RPMI7951 (cell line): Measurements from ENCODE around the gene SDK1. TPM values are rescaled to one million over a fixed set of nuclear protein-coding genes. Genes with fewer than 3 reads are reported as not detected.

Experiments
- DNase-seq: peaks from one replicate; pipeline ENCODE4 v3.0.0-alpha.2; 2012; ENCODE audit warnings: low read depth
- total RNA-seq: library from RNA; depleted of rRNA; stranded (reverse); fragments of >200 nt; shearing (Covaris generic); gene quantifications from 2 replicates; pipeline ENCODE4 v1.2.3, GENCODE V29; 2014; rRNA removed

Gene SDK1
- total RNA-seq = 0.68 and 3.1 TPM in 2 replicates

GRCh38 chr7:3300651-3301448 is at the start of gene SDK1:
SDK1 (plus strand) TSS chr7:3301252; CDS start chr7:3301587, 335 bp downstream.
- DNase-seq = peak; percentile 94

DNA sequence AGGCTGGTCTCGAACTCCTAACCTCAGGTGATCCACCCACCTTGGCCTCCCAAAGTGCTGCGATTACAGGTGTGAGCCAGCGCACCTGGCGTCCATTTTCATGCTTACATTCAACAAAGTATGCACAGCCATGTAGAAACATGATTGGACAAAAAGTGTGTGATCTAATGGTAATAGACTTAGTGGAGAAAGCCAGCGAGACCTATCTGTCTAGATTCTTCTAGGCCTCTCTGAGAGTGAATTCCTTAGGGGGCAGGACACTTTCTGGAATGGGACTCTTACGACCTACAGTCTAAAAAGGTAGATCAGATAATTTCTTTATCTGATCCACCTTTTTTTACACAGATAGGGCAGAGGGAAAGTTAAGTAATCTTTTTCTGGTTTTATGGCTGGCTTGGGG is 46.3 kb upstream of the SDK1 start:
- DNase-seq = no peak

DNA sequence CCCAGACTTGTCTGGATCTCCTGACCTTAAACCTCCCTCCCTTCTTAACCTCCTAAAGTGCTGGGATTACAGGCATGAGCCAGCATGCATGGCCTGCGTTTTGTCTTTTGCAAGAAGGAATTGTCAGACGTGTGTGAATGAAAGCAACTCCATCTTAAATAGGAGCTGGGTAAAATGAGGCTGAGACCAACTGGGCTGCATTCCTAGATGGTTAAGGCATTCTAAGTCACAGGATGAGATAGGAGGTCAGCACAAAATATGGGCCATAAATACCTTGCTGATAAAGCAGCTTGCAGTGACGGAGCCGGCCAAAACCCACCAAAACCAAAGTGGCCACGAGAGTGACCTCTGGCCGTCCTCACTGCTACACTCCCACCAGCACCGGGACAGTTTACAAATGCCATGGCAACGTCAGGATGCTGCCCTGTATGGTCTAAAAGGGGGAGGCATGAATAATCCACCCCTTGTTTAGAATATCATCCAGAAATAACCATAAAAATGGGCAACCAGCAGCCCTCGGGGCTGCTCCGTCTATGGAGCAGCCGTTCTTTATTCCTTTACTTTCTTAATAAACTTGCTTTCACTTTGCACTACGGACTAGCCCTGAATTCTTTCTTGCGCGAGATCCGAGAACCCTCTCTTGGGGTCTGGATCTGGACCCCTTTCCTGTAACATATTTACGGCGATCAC is 41.2 kb upstream of the SDK1 start:
- DNase-seq = peak; percentile 70

DNA sequence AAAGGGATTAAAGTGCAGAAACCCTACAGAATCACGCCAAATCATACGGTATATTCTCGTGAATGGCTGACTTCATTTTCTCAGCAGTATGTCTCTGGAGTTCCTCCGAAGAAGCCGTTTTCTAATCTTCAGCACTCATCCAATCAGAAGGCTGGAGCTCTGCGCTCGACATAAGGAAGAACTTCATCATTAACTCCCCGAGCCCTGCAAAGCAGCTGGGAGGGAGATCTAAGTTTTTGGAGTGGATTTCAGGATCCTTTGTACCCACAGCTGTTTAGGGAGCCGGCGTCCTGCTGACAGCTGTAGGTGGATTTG is 40.7 kb upstream of the SDK1 start:
- DNase-seq = peak; percentile 72

DNA sequence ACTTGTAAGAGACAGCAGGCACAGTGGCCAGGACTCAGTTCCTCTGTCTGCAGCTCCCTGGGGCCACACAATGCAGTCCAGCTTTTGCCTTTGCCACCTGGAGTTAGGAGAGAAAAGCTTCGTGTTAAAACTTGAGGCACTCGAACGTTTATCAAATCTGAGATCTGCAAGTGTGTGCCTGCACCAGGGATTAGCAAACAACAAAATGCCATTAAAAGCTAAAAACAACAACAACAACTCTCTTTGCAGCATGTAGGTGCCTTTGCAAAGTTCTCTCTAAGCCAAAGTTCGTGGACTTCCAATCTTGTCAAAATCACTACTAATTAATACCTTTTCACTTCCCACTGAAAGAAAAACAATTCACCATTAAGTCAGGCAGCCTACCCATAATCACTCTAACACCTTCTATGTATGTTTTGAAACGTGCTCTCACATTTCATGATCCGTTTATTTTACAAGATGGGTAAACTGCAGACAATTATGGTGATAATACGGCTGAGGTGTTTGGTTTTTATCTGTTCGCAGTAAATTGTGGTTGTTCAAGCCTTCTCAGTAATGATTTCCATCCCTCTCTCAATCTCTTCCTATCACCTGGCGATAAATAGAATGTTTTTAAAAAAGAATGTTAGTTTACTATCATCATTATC is 36.2 kb upstream of the SDK1 start:
- no peak for DNase-seq

- DNase-seq = no peak
Measured at GRCh38 chr7:3265388-3265787, 35.7 kb upstream of the SDK1 start.

- DNase-seq = no peak
Measured at GRCh38 chr7:3266240-3266639, 34.8 kb upstream of the SDK1 start.

DNA sequence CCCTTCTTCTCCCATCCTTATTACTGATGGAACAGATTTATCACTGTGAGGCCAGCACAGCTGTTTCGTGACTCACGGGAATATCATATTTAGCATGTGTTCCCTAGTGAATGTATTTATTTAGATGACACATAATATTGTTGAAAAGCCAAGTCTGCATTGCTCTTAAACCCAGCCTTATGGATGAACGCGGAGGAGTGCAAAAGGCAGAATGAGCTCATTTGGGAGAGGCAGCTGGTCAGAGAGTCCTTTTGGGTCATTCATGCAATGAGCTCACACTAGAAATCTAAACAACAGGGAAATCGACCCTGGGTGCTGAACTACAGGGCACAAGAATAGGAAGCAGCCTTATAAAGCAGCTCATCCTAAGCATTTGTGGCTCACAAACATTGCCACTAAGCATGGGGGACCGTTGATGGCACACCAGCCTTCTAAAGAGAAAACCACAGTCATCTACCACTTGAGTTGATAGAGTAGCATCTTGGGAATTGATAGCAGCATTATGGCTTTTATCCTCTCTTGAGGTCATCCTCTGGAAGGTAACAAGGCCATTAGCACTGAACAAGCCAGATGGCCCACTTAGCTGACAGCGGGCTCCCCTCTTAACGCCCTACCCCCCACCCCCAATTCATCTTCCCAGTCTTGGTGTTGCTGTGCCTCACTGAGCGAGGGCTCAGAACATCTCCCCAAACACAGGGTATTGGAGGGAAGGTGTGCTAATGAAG is 32.9 kb upstream of the SDK1 start:
- DNase-seq = peak; percentile 97

GRCh38 chr7:3270362-3270761 is 30.7 kb upstream of the SDK1 start:
- DNase-seq = no peak

GRCh38 chr7:3271298-3271697 is 29.8 kb upstream of the SDK1 start:
- DNase-seq = no peak

- DNase-seq = peak; percentile 99
Measured at GRCh38 chr7:3272691-3273141, 28.3 kb upstream of the SDK1 start.

DNA sequence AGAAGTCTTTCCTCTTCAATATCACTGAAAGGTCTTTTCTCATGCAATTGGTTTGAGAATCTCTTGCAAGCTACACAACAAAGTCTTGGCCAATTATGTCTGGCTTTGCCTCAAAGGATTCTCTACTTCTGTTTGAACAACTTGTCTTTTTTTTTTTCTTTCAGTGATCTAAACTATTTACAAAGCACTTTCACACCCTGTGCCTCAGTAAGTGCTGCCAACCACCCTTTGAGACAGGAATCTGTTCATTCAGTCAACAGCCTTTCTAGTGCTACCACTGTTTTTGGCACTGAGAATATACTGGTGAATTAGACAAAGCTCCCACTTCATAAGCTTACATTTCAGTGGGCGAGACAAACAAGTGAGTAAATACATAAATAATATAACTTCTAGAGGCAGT is 26.9 kb upstream of the SDK1 start:
- DNase-seq = no peak

DNA sequence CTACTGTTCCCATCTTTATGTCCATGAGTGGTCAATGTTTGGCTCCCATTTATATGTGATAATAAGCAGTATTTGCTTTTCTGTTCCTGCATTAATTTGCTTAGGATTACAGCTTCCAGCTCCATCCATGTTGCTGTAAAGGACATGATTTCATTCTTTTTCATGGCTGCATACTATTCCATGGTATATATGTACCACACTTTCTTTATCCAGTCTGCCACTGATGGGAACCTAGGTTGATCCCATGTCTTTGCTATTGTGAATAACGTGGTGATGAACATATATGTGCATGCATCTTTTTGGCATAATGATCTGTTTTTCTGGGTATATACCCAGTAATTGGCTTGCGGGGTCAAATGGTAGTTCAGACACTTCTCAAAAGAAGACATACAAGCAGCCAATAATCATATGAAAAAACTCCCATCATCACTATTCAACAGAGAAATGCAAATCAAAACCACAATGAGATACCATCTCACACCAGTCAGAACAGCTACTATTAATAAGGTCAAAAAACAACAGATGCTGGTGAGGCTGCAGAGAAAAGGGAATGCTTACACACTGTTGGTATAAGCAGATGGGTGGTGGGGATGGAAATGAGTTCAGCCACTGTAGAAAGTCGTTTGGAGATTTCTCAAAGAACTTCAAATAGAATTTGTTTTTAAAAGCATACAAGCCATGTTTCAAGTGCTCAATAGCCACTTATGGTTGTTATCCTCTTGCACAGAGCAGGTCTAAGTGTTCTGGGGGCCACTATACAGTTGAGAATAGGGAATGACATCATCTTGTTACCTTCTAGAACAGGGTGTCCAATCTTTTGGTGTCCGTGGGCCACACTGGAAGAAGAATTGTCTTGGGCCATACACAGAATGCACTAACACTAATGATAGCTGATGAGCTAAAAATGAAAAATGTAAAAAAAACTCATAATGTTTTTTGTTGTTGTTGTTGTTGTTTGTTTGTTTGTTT is 23.2 kb upstream of the SDK1 start:
- DNase-seq = peak; percentile 30

DNA sequence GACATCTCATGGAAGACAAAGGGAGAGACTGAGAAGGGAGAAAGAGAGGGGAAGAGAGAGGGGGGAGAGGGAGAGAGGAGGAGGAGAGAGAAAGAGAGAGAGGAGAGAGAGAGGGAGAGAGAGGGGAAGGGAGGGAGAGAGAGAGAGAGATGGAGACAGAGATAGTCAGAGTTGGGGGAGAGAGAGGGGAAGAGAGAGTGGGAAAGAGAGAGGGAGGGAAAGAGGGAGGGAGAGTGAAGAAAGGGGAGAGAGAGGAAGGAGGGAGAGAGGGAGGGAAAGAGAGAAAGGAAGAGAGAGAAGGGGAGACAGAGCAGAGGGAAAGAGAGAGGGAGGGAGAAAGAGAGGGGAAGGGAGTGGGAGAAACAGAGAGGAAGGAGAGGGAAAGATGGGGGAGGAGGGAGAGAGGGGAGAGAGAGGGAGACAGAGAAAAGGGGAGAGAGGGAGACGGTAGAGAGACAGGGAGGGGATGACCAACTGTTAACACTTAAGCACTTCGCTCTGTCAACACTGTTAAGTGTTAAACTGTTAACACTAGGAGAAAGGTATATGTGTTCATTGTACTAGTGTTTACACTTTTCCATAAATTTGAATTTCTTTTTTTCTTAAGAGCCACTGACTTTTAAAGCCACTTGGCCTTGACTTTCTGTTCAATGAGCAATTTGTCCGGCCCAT is 21.8 kb upstream of the SDK1 start:
- DNase-seq = no peak

DNA sequence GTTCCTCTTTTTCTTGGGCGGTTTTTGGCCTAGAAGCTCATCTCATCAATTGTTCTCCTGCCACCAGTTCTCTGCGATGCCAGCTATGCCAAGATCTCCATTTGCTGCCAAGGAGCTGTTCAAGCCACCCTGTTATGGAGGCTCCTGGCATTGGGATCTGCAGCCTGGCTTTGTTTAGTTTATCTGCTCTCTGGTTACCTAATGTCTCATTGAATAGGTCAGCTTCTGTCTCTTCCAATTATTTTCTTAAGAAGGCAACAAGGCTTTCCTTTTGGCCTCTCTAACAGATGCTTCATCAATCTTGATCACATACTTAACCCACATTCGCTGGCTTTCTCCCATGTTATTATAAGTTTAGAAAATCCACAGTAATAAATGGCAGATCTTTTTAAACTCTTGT is 20.6 kb upstream of the SDK1 start:
- no peak for DNase-seq

- no peak for DNase-seq
Measured at GRCh38 chr7:3280946-3281656, 20.0 kb upstream of the SDK1 start.

GRCh38 chr7:3282457-3282856 is 18.6 kb upstream of the SDK1 start:
- DNase-seq = peak; percentile 33

- DNase-seq = no peak
Measured at GRCh38 chr7:3283130-3283704, 17.8 kb upstream of the SDK1 start.

GRCh38 chr7:3285652-3286051 is 15.4 kb upstream of the SDK1 start:
- DNase-seq = no peak
